HepG2 (cell line): ENCODE results near the gene OR51D1. TPM values are rescaled to one million over a fixed set of nuclear protein-coding genes. Genes with fewer than 3 reads are reported as not detected.

ENCODE experiments used
- ATAC-seq: fragments of 200-7000 bp; cut with Tn5 transposase; 3 replicates; pipeline ENCODE4 v1.9.1; 2020; ENCODE audit warnings: mild to moderate bottlenecking, moderate library complexity
- BruUV-seq: library from RNA; stranded (reverse); fragments of 400-500 nt; replicated peaks from 2 replicates; lab custom pipeline; 2021; lab: Mats Ljungman, UMichigan
- CTCF ChIA-PET: fragments of 300-600 bp; formaldehyde crosslinking; extraction: SDS; loops from one replicate; lab custom pipeline; 2021; ENCODE audit warnings: low total read pairs, inconsistent platforms, low intra/inter-chr PET ratio; lab: Yijun Ruan, JAX
- POLR2A ChIA-PET: fragments of 350-600 bp; sonication (Branson Sonifier 250); formaldehyde crosslinking; loops from one replicate; lab custom pipeline; 2020; ENCODE audit warnings: antibody characterized with exemption, inconsistent platforms; lab: Yijun Ruan, JAX
- DNase-seq: peaks from one replicate; pipeline ENCODE4 v3.0.0-alpha.2; 2015; ENCODE audit warnings: low spot score
- FAIRE-seq: peaks from 3 replicates; lab custom pipeline; 2011; peaks lifted over from hg19 to GRCh38; lab: Jason Lieb, UNC
- H2AFZ ChIP-seq: one replicate; pipeline ENCODE4 v1.6.1; 2011; ENCODE audit warnings: low read length, inconsistent platforms
- H3K27ac ChIP-seq: fragments of 300-600 bp; 3 replicates; pipeline ENCODE4 v1.8.0; 2011; ENCODE audit warnings: mixed run types, mild to moderate bottlenecking, mixed read lengths, low read length, inconsistent platforms; ENCODE audit not compliant: insufficient read depth; ENCODE audit errors: extremely low read length
- H3K27me3 ChIP-seq, 2 experiments: fragments of 200-600 bp in 1 of 2; 2 replicates in 1 of 2; 3 replicates in 1 of 2; pipeline versions ENCODE4 v1.6.0 to v1.8.0; 2011; ENCODE audit warnings: low read length in 2 of 2, mild to moderate bottlenecking in 2 of 2, moderate library complexity in 2 of 2, inconsistent platforms in 1 of 2; ENCODE audit not compliant: insufficient read depth in 2 of 2, control insufficient read depth in 1 of 2
- H3K36me3 ChIP-seq, 2 experiments: fragments of 200-600 bp in 1 of 2; replicated peaks in 1 of 2; 2 replicates in 1 of 2; 3 replicates in 1 of 2; pipeline versions ENCODE4 v1.5.1 to v1.8.0; 2011; ENCODE audit warnings: low read length in 2 of 2, inconsistent platforms in 1 of 2; ENCODE audit not compliant: insufficient read depth in 2 of 2, control insufficient read depth in 1 of 2
- H3K4me1 ChIP-seq: 2 replicates; pipeline ENCODE4 v1.5.1; 2012; ENCODE audit warnings: low read length, inconsistent platforms; ENCODE audit not compliant: insufficient read depth
- H3K4me2 ChIP-seq: 2 replicates; pipeline ENCODE4 v1.6.0; 2011; ENCODE audit warnings: low read depth, low read length, inconsistent platforms
- H3K4me3 ChIP-seq, 3 experiments: fragments of 200-600 bp in 1 of 3; sonication (generic), shearing (Covaris generic) in 1 of 3; replicated peaks in 1 of 3; 2 replicates each; pipeline ENCODE4 v1.5.1; 2011 to 2016; ENCODE audit warnings: low read length in 3 of 3, inconsistent platforms in 2 of 3, low read depth in 2 of 3, mild to moderate bottlenecking in 2 of 3, control low read depth in 1 of 3, mixed read lengths in 1 of 3; ENCODE audit not compliant: insufficient read depth in 1 of 3
- H3K79me2 ChIP-seq: one replicate; pipeline ENCODE4 v1.6.1; 2011; ENCODE audit warnings: low read length, inconsistent platforms; ENCODE audit not compliant: insufficient read depth
- H3K9ac ChIP-seq: 2 replicates; pipeline ENCODE4 v1.6.0; 2011; ENCODE audit warnings: mild to moderate bottlenecking, low read depth, low read length, inconsistent platforms; ENCODE audit not compliant: insufficient read depth
- H3K9me3 ChIP-seq: 2 replicates; pipeline ENCODE4 v1.5.1; 2012; ENCODE audit warnings: mild to moderate bottlenecking, low read length
- H4K20me1 ChIP-seq: 2 replicates; pipeline ENCODE4 v1.6.0; 2011; ENCODE audit warnings: inconsistent platforms, mild to moderate bottlenecking, low read length, moderate library complexity; ENCODE audit not compliant: insufficient read depth
- EZH2 ChIP-seq: conservative IDR thresholded peaks from 2 replicates; pipeline ENCODE4 v1.6.1; 2012; ENCODE audit warnings: mild to moderate bottlenecking, low read depth, low read length, moderate library complexity
- HMGA1 ChIP-seq: sonication (generic); formaldehyde crosslinking; conservative IDR thresholded peaks from 2 replicates; pipeline ENCODE4 v1.4.0; 2020; ENCODE audit warnings: missing genetic modification reagents
- HOMEZ ChIP-seq: IDR thresholded peaks from 2 replicates; pipeline ENCODE4 v1.6.1; 2016; ENCODE audit warnings: low read depth
- MAX ChIP-seq: IDR thresholded peaks from 2 replicates; pipeline ENCODE4 v1.6.1; 2012; ENCODE audit warnings: inconsistent platforms
- MXD1 ChIP-seq: sonication (generic); formaldehyde crosslinking; IDR thresholded peaks from 2 replicates; pipeline ENCODE4 v1.4.0; 2020; ENCODE audit warnings: mild to moderate bottlenecking, missing genetic modification reagents
- NR2C2 ChIP-seq: sonication (generic); formaldehyde crosslinking; IDR thresholded peaks from 2 replicates; pipeline ENCODE4 v1.4.0; 2020; ENCODE audit warnings: missing genetic modification reagents, mild to moderate bottlenecking, moderate library complexity, borderline replicate concordance
- RNF219 ChIP-seq: sonication (generic); formaldehyde crosslinking; IDR thresholded peaks from 2 replicates; pipeline ENCODE4 v1.5.0; 2020; ENCODE audit warnings: mild to moderate bottlenecking, missing genetic modification reagents
- TIGD3 ChIP-seq: sonication (generic); formaldehyde crosslinking; IDR thresholded peaks from 2 replicates; pipeline ENCODE4 v1.5.1; 2020; ENCODE audit warnings: mild to moderate bottlenecking, missing genetic modification reagents, borderline replicate concordance
- TOE1 ChIP-seq: sonication (generic); formaldehyde crosslinking; IDR thresholded peaks from 2 replicates; pipeline ENCODE4 v1.4.0; 2020; ENCODE audit warnings: mild to moderate bottlenecking, missing genetic modification reagents
- ZBTB8A ChIP-seq: sonication (generic); formaldehyde crosslinking; IDR thresholded peaks from 2 replicates; pipeline ENCODE4 v1.4.0; 2020; ENCODE audit warnings: mild to moderate bottlenecking, low read depth, missing genetic modification reagents, borderline replicate concordance
- ZFP1 ChIP-seq: IDR thresholded peaks from 2 replicates; pipeline ENCODE4 v1.6.1; 2016
- ZNF292 ChIP-seq: sonication (generic); formaldehyde crosslinking; IDR thresholded peaks from 2 replicates; pipeline ENCODE4 v1.8.1; 2022; ENCODE audit warnings: mild to moderate bottlenecking, low read depth, missing genetic modification reagents, borderline replicate concordance
- ZNF337 ChIP-seq: sonication (generic); formaldehyde crosslinking; IDR thresholded peaks from 2 replicates; pipeline ENCODE4 v1.5.1; 2020; ENCODE audit warnings: missing genetic modification reagents, low read depth, mild to moderate bottlenecking, borderline replicate concordance
- ZNF607 ChIP-seq: sonication (generic); formaldehyde crosslinking; IDR thresholded peaks from 2 replicates; pipeline ENCODE4 v1.5.1; 2020; ENCODE audit warnings: missing genetic modification reagents, mild to moderate bottlenecking, borderline replicate concordance
- ZNF800 ChIP-seq: sonication (generic); formaldehyde crosslinking; IDR thresholded peaks from 2 replicates; pipeline ENCODE4 v1.4.0; 2020; ENCODE audit warnings: missing genetic modification reagents
- ZSCAN21 ChIP-seq: sonication (generic); formaldehyde crosslinking; IDR thresholded peaks from 2 replicates; pipeline ENCODE4 v1.8.0; 2022; ENCODE audit warnings: mild to moderate bottlenecking, missing genetic modification reagents, moderate library complexity, borderline replicate concordance
- WGBS: methylation state at CpG from one replicate; pipeline ENCODE4 v1.1.6; 2017; ENCODE audit warnings: low lambda C conversion rate; 5-methylcytosine and 5-hydroxymethylcytosine counted together
- in situ Hi-C: cut with HindIII; loops from 2 replicates; pipeline ENCODE4 v1.10.0; 2017; ENCODE audit warnings: low pct_unique_long_range_greater_than_20kb; ENCODE audit not compliant: extremely low pct_ligation_motif_present
- intact Hi-C: fragments of 100-400 bp; cut with micrococcal nuclease; formaldehyde crosslinking; loops from one replicate; pipeline ENCODE4 v1.10.0; 2022; ENCODE audit not compliant: unreplicated experiment
- polyA plus RNA-seq, 8 experiments: library from polyadenylated mRNA; depleted of rRNA in 3 of 8; stranded (reverse) in 7 of 8; unstranded in 1 of 8; fragments of >200 nt; fragmentation: Illumina TruSeq in 4 of 8; extraction: Trizol in 4 of 8; gene quantifications; 2 replicates each; pipeline versions ENCODE4 v1.2.1 to v1.2.3, GENCODE V29; 2011 to 2016; ENCODE audit warnings: low read depth in 4 of 8, missing spikeins in 1 of 8, mixed read lengths in 1 of 8; ENCODE audit not compliant: insufficient read depth in 1 of 8
- total RNA-seq, 5 experiments: library from RNA; depleted of rRNA; stranded (reverse); fragments of >200 nt; fragmentation: Illumina TruSeq; extraction: Trizol; gene quantifications; 2 replicates each; pipeline ENCODE4 v1.2.3, GENCODE V29; 2016; ENCODE audit warnings: low read depth in 1 of 5

Gene OR51D1
- total and polyA plus RNA-seq, 2 of the 13 experiments (the other 11 are each of a cell fraction or from before 2014, with no cell fraction given), result not detected

GRCh38 chr11:4606231-4607015, 30.9 kb upstream of the OR51D1 start:
- Histone ChIP-seq H3K27me3 (peaks cover 0 to 32% of the 10 kb centered on the region in 2 experiments; a peak in 1 of 5 replicates), H3K27ac (no peak overlapping the region), H3K4me3 (no peak overlapping the region), H4K20me1 (no peaks in the 10 kb centered on the region), H3K4me1 (no peaks in the 10 kb centered on the region), H2AFZ (no peak overlapping the region), H3K79me2 (no peaks in the 10 kb centered on the region), H3K9ac (no peak overlapping the region), H3K9me3 (no peaks in the 10 kb centered on the region), H3K36me3 (no peaks in the 10 kb centered on the region), H3K4me2 (no peak overlapping the region)
- TF ChIP-seq TIGD3, result no peak
- TF ChIP-seq ZNF607 (CRISPR knock-in tag), result no peak
- no peak for TF ChIP-seq TOE1 (CRISPR knock-in tag)
- TF ChIP-seq ZNF337 (CRISPR knock-in tag), result no peak
- no peak for TF ChIP-seq HOMEZ (CRISPR knock-in tag)
- TF ChIP-seq ZFP1 (CRISPR knock-in tag), result no peak
- no peak for TF ChIP-seq MXD1 (CRISPR knock-in tag)
- no peak for TF ChIP-seq ZBTB8A (CRISPR knock-in tag)
- no peak for TF ChIP-seq ZSCAN21
- TF ChIP-seq ZNF800 (CRISPR knock-in tag), result no peak
- no peak for TF ChIP-seq MAX
- TF ChIP-seq RNF219 (CRISPR knock-in tag), result no peak
- no peak for TF ChIP-seq ZNF292 (CRISPR knock-in tag)
- no peak for TF ChIP-seq HMGA1 (CRISPR knock-in tag)
- no peak for TF ChIP-seq NR2C2 (CRISPR knock-in tag)
- TF ChIP-seq EZH2, result no peak
- CTCF ChIA-PET, result no interaction called here
- DNase-seq (no peak), ATAC-seq (no peak), FAIRE-seq (no peak)
- POLR2A ChIA-PET, result no interaction called here
- BruUV-seq, result no TSS peak
- in situ Hi-C loops, result no loop called here
- intact Hi-C loops, result no loop called here
- 0% methylated on average over 1 of the region's 1 CpG for WGBS
